ENCODE data around the gene ZHX3.

The ZHX3 gene

GRCh38 chr20:41304002-41304401, 13.5 kb downstream of the ZHX3 start:
- no peak for DNase-seq (ENCODE audit: low read depth, low spot score)

DNA sequence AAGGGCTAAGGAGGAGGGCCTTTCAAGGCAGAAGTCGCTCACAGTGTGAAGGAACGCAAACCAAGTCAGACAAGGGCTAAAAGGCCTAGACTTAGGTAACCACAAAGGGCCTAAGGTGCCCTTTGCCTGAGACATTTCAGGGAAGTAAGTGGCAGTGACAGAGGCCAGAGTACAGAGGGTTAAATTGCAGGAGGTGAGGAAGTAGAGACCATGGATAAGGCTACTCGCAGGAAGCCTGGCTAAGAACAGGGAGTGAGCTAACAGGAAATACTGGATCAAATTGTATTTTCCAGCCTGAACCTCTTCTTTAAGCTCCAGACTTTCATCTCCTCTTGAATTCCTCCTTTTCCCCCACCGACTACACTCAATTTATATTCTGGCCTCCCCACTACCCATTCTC, 16.6 kb downstream of the ZHX3 start:
- no peak for DNase-seq (ENCODE audit: low read depth, low spot score)

DNA sequence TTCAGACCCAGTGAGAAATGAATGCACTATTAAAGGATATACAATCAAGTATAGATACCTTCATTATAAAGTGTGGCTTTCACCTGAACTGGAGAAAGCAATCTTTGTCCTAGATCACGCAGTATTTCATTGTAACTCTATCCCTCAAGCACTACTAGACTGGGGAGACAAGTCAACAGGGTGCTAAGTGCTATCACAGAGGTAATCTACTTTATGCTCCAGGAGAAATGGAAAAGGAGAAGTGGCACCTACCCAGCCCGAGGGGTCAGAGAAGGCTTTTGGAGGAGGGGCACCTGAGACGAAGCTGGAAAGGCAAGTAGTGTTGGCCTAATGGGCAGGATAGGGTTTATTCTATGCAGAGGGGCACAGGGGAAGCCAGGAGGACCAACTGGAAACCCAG, 17.1 kb downstream of the ZHX3 start:
- DNase-seq (ENCODE audit: low read depth, low spot score) = no peak

DNA sequence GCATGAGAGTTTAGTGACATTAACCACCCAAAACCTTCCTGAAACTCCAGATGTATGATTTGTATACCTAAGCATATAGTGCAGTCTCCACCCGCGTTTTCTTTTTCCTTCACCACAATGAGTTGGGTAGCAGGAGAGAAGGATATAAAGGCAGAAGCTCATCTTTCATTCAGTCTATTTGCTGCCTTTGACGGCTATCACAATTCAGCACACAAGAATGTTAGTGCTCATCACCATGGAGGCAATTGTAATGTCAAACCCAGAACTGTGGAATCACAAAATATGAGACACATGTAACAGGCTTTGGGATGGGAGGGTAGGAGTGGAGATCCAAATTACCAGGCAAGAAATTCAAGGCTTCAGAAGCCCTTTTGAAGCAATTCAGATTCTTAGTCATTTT, 17.6 kb downstream of the ZHX3 start:
- DNase-seq (ENCODE audit: low read depth, low spot score) = no peak

GRCh38 chr20:41293269-41294037, 24.1 kb downstream of the ZHX3 start:
- no peak for DNase-seq (ENCODE audit: low read depth, low spot score)

DNA sequence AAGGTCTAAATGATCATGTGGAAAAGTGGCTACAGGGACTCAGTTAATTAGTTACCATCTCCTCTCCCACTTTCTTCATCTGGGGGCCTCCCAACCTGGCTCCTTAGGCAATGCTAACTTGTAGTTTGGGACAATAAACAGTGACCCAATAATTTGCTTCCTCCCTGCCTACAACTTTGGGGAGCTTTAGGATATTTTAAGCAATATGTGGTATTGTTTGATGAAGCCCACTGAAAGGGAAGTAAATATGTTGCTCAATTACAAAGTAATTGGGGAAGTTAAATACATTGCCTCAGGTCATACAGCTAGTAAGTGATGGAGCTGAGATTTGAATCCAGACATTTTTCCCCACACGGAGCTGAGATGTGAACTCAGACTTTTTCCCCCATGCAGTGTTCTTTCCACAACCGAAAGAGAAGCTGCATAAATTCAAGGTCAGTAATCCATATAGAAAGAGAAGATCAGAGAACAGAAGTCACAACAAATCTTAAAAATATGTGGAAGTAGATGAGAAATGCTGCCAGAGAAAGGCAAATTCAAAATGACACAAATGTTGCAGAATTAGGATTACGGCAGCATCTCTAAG, 26.6 kb downstream of the ZHX3 start:
- no peak for DNase-seq (ENCODE audit: low read depth, low spot score)

DNA sequence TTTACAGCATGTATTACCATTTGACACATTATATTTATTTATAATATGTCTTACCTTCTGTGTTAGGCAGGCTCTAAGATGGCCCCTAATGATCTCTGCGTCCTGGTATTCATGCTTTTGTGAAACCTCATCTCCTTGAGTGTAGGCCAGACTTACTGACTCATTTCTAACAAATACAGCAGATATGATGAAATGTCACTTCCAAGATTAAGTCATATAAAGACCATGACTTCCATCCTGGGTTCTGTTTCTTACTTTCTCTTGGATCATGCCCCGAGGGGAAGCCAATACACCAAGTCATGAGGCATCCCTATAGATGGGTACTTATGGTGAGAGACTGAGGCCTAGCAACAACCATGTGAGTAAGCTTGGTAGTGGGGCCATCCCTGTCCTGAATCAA, 30.2 kb downstream of the ZHX3 start:
- DNase-seq (ENCODE audit: low read depth, low spot score) = no peak

GRCh38 chr20:41286240-41286851, 31.2 kb downstream of the ZHX3 start:
- DNase-seq (ENCODE audit: low read depth, low spot score) = no peak

GRCh38 chr20:41279546-41280225, 37.8 kb downstream of the ZHX3 start:
- DNase-seq (ENCODE audit: low read depth, low spot score) = no peak

DNA sequence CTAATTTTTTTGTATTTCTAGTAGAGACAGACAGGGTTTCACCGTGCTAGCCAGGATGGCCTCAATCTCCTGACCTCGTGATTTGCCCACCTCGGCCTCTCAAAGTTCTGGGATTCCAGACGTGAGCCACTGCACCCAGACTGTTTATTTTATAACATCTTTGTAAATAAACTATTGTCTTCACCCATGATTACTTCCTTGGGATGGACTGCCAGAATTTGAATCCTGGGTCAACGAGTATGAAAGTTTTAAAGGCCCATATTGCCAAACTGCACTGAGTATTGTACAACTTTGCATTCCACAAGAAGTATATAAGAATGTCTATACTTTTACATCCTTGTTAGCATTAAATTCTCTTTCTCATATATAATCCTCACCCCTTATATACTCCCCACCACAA, 38.6 kb downstream of the ZHX3 start:
- no peak for DNase-seq (ENCODE audit: low read depth, low spot score)

DNA sequence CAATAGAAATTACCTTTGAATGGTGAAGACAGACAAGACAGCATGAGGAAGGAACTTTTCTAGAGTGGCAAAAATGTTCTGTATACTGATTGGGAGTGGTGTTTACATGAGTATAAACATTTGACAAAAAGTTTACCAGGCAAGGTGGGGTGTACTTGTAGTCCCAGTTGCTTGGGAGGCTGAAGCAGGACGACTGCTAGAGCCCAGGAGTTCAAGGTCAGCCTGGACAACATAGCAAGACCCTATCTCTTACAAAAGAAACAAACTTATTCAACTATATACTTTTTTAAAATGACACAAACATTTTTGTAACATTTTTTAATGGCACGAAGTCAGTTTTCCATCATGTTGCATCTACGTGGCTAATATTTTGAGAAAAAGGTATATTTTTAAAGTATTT, 40.5 kb downstream of the ZHX3 start:
- no peak for DNase-seq (ENCODE audit: low read depth, low spot score)

DNA sequence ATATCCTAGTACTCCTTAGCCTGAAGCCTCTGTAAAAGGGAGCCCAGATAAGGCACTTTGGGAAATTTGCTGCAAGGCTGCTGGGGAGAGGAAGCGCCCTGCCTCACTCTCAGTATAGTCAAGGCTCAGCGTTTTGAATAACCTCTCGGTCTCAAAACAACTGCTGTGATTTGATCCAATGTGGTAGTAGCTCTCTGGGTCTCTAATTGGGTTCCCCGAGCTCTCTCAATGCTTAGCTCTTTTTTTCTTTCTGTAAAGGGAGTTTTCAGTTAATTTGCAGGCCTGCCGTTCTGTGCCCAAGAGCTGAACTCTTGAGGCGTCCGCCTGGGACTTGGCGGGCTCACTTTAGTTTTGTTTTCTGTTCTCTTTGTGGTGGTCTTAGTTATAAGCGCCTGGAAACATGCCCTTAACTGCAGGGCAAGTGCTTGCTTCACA, 41.2 kb downstream of the ZHX3 start:
- DNase-seq (ENCODE audit: low read depth, low spot score) = no peak

GRCh38 chr20:41275301-41275731, 42.2 kb downstream of the ZHX3 start:
- no peak for DNase-seq (ENCODE audit: low read depth, low spot score)

DNA sequence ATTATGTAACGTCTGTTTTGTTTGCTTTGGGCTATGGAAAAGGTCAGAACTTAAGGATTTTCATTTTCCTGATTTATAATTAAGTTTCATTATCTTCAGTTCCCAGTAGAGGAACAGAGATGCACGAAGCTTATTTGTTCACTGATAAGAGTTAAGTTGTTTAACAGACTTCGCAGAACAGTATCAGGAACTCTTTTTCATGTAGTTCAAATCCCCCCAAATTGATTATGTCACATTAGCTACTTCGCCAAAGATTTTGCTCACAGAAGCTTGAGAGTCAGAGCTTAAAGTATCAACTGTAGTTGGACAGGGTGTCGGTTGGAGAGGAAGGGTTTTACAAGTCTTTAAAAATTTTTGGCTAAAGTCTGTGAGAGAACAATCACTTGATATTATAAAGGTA, 43.4 kb downstream of the ZHX3 start:
- DNase-seq (ENCODE audit: low read depth, low spot score) = no peak

- DNase-seq (ENCODE audit: low read depth, low spot score) = no peak
Measured at GRCh38 chr20:41273445-41273844, 44.1 kb downstream of the ZHX3 start.

GRCh38 chr20:41272339-41272738, 45.2 kb downstream of the ZHX3 start:
- no peak for DNase-seq (ENCODE audit: low read depth, low spot score)

GRCh38 chr20:41268917-41269652, 48.4 kb downstream of the ZHX3 start:
- no peak for DNase-seq (ENCODE audit: low read depth, low spot score)

DNA sequence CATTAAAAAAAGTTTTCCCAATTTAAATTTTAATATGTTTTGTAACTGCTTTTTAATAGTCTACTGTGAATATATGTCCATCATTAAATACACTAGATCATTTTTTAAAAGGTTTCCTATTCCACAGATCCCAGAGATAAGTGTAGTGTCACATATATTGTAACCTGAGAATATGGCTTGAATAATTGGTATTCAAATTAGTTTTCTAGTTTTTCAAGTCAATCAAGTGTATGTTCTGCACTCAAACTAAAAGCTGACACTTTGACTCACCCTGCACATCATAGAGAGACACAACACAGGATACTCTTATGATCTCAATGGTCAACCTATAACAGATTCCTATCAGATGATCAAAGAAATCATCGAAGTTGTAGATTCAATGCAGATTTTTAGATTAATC, 49.1 kb downstream of the ZHX3 start:
- no peak for DNase-seq (ENCODE audit: low read depth, low spot score)

DNA sequence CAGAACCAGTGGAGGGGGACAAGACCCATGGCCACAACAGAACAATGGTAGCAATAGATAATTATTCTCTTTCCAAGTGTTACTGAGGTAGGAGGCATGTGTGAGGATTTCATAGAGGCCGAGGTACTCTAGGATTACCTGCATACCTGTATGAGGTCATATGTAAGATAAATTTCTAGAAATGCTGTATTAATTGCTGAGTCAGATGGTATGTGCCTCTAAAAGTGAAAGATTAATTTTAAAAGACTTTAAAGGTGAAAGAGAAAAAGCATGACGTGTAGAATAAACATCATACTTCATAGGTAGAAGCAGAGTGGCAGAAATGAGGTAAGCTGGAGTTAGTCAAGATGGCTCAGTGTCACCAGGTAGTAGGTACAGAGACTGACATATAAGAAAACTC, 51.6 kb downstream of the ZHX3 start:
- no peak for DNase-seq (ENCODE audit: low read depth, low spot score)

- no peak for DNase-seq (ENCODE audit: low read depth, low spot score)
Measured at GRCh38 chr20:41264819-41265218, 52.7 kb downstream of the ZHX3 start.

DNA sequence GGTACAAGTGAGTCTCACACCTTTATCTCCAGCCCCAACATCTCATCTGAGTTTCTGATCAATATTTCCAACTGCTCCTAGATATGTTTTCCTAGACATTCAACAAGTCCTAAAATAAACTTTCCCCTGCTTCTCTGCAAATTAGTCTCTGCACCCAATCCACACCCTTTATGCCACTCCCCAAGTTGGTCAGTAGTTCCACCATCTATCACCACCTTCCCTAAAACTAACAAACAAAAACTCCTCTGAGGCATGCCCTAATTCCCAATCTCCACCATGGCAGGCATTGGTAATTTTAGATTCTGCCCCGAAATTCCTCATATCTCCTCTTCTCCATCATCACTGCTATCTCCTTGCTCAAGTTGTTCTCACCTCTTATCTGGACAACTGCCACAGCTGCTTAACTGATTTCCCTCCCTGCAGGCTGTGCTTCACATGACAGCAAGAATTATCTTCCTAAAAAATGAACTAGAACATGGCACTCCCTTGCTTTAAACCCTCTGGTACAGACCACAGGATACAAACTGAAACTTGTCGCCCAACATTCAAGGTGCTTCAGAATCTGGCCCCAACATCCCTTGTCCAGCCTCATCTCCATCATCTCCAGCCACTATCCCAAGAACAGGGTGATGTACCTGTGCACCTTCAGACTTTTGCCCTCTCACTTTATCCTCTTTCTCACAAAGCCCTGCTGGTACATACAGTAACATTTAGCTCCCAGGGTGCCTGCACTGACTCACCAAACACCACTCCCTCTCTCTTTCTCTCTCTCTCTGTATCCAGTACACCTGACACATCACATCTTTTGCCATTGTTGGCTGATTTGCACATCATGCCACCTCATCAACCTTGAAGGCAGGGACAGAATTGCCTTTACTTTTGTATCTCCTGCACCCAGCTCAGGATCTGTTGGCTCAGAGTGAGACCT, 55.5 kb downstream of the ZHX3 start:
- DNase-seq (ENCODE audit: low read depth, low spot score) = no peak
